Hepatic stellate cell (primary cell): ENCODE measurements around the gene ADGRL3.
"Not testable (repeated sequence)": the region's sequence is repeated elsewhere in the genome, so short reads cannot be mapped to it uniquely, and the experiment has no call there.

Experiments
- DNase-seq: peaks from one replicate; pipeline ENCODE4 v3.0.0; 2011; ENCODE audit warnings: low spot score

Gene ADGRL3

GRCh38 chr4:61817071-61817470 is 616.9 kb downstream of the ADGRL3 start:
- no peak for DNase-seq

- no peak for DNase-seq
These were observed 620.0 kb downstream of the ADGRL3 start for GRCh38 chr4:61820136-61820535.

GRCh38 chr4:61824454-61824853 is 624.3 kb downstream of the ADGRL3 start:
- DNase-seq, result no peak

- no peak for DNase-seq
These were observed 627.8 kb downstream of the ADGRL3 start for GRCh38 chr4:61827907-61828391.

- DNase-seq, result no peak
These were observed 628.8 kb downstream of the ADGRL3 start for GRCh38 chr4:61828960-61829359.

GRCh38 chr4:61831987-61832386 is 631.9 kb downstream of the ADGRL3 start:
- DNase-seq, result no peak

GRCh38 chr4:61837395-61837794 is 637.3 kb downstream of the ADGRL3 start:
- DNase-seq, result no peak

GRCh38 chr4:61838072-61838471 is 637.9 kb downstream of the ADGRL3 start:
- DNase-seq, result no peak

- no peak for DNase-seq
These were observed 641.6 kb downstream of the ADGRL3 start for GRCh38 chr4:61841714-61842113.

GRCh38 chr4:61851126-61851525 is 651.0 kb downstream of the ADGRL3 start:
- no peak for DNase-seq

GRCh38 chr4:61852105-61852504 is 652.0 kb downstream of the ADGRL3 start:
- DNase-seq, result not testable (repeated sequence)

- no peak for DNase-seq
These were observed 652.9 kb downstream of the ADGRL3 start for GRCh38 chr4:61853041-61853440.

GRCh38 chr4:61860376-61860775 is 660.2 kb downstream of the ADGRL3 start:
- DNase-seq, result no peak

GRCh38 chr4:61864286-61864685 is 664.2 kb downstream of the ADGRL3 start:
- DNase-seq, result no peak

GRCh38 chr4:61866378-61867030 is 666.4 kb downstream of the ADGRL3 start:
- no peak for DNase-seq

- DNase-seq, result no peak
These were observed 672.9 kb downstream of the ADGRL3 start for GRCh38 chr4:61872983-61873382.

- DNase-seq, result no peak
These were observed 677.1 kb downstream of the ADGRL3 start for GRCh38 chr4:61877266-61877665.

- no peak for DNase-seq
These were observed 677.8 kb downstream of the ADGRL3 start for GRCh38 chr4:61877893-61878292.

GRCh38 chr4:61882381-61882780 is 682.3 kb downstream of the ADGRL3 start:
- no peak for DNase-seq

- DNase-seq, result no peak
These were observed 686.0 kb downstream of the ADGRL3 start for GRCh38 chr4:61886131-61886530.

GRCh38 chr4:61889117-61889516 is 689.0 kb downstream of the ADGRL3 start:
- no peak for DNase-seq

- no peak for DNase-seq
These were observed 690.2 kb downstream of the ADGRL3 start for GRCh38 chr4:61890321-61890720.

- DNase-seq, result no peak
These were observed 691.8 kb downstream of the ADGRL3 start for GRCh38 chr4:61891953-61892352.

GRCh38 chr4:61896634-61897033 is 696.5 kb downstream of the ADGRL3 start:
- no peak for DNase-seq
